HCT116 (cell line): ENCODE data around the gene SCN2B. TPM values are rescaled to one million over a fixed set of nuclear protein-coding genes. Genes with fewer than 3 reads are reported as not detected.

Experiments
- ATAC-seq: fragments of 200-7000 bp; cut with Tn5 transposase; 2 replicates; pipeline ENCODE4 v1.9.1; 2020; ENCODE audit warnings: mild to moderate bottlenecking, moderate library complexity
- BruUV-seq: library from RNA; stranded (reverse); fragments of 400-500 nt; replicated peaks from 2 replicates; lab custom pipeline; 2021; lab: Mats Ljungman, UMichigan
- CTCF ChIA-PET: fragments of 300-600 bp; sonication (Branson Sonifier 250); formaldehyde crosslinking; loops from one replicate; lab custom pipeline; 2021; ENCODE audit warnings: antibody characterized with exemption; lab: Charles Lee
- POLR2A ChIA-PET: fragments of 300-600, 350-600 bp; sonication (Branson Sonifier 250); formaldehyde crosslinking; loops from one replicate; lab custom pipeline; 2021; ENCODE audit warnings: antibody characterized with exemption; lab: Charles Lee
- RAD21 ChIA-PET, 2 experiments: fragments of 300-600 bp; sonication (Branson Sonifier 250); formaldehyde crosslinking; loops; one replicate each; lab custom pipeline; 2023; ENCODE audit warnings: low total read pairs in 2 of 2; ENCODE audit not compliant: uncharacterized antibody in 2 of 2, unreplicated experiment in 2 of 2, low non-redundant PET in 1 of 2; lab: Charles Lee
- DNase-seq: peaks from one replicate; pipeline ENCODE4 v3.0.0-alpha.2; 2010; ENCODE audit warnings: low read depth, low spot score
- H2AFZ ChIP-seq: fragments of 200-600 bp; shearing (Covaris generic), sonication (generic); 2 replicates; pipeline ENCODE4 v1.6.1; 2017; ENCODE audit warnings: low read depth, mixed run types, mixed read lengths, antibody characterized with exemption, low read length; ENCODE audit not compliant: poor library complexity, severe bottlenecking
- H3K27ac ChIP-seq: 2 replicates; pipeline ENCODE4 v1.5.1; 2012; ENCODE audit warnings: low read depth, low read length
- H3K27me3 ChIP-seq: fragments of 200-600 bp; sonication (generic); 2 replicates; pipeline ENCODE4 v1.6.1; 2016; ENCODE audit warnings: mixed run types, low read length, mixed read lengths; ENCODE audit not compliant: insufficient read depth
- H3K36me3 ChIP-seq, 2 experiments: fragments of 200-500 bp in 1 of 2; fragments of 200-600 bp in 1 of 2; sonication (Bioruptor generic) in 1 of 2; sonication (generic) in 1 of 2; 2 replicates each; pipeline versions ENCODE4 v1.5.1 to v1.6.1; 2014 to 2016; ENCODE audit warnings: low read length in 2 of 2, inconsistent platforms in 1 of 2, mixed read lengths in 1 of 2, mixed run types in 1 of 2; ENCODE audit not compliant: insufficient read depth in 2 of 2, control insufficient read depth in 1 of 2
- H3K4me1 ChIP-seq, 2 experiments: fragments of 200-600 bp in 1 of 2; sonication (generic) in 1 of 2; 2 replicates each; pipeline versions ENCODE4 v1.5.1 to v1.6.1; 2012 to 2017; ENCODE audit warnings: low read length in 2 of 2, inconsistent platforms in 1 of 2, mild to moderate bottlenecking in 1 of 2, mixed read lengths in 1 of 2, mixed run types in 1 of 2, moderate library complexity in 1 of 2; ENCODE audit not compliant: insufficient read depth in 2 of 2, control insufficient read depth in 1 of 2
- H3K4me2 ChIP-seq: fragments of 200-600 bp; sonication (generic); 2 replicates; pipeline ENCODE4 v1.6.1; 2017; ENCODE audit warnings: mixed run types, low read length, mixed read lengths
- H3K4me3 ChIP-seq, 2 experiments: fragments of 200-600 bp in 1 of 2; sonication (generic) in 1 of 2; replicated peaks in 1 of 2; 2 replicates each; pipeline ENCODE4 v1.5.1; 2011 to 2016; ENCODE audit warnings: low read length in 2 of 2, control low read depth in 1 of 2, low read depth in 1 of 2, mild to moderate bottlenecking in 1 of 2, mixed read lengths in 1 of 2, mixed run types in 1 of 2
- H3K79me2 ChIP-seq: fragments of 200-600 bp; sonication (generic); 2 replicates; pipeline ENCODE4 v1.6.1; 2017; ENCODE audit warnings: mild to moderate bottlenecking, mixed run types, low read length, moderate library complexity, mixed read lengths; ENCODE audit not compliant: insufficient read depth
- H3K9ac ChIP-seq: fragments of 200-600 bp; sonication (generic); 2 replicates; pipeline ENCODE4 v1.6.1; 2016; ENCODE audit warnings: low read length, mixed read lengths
- H3K9me2 ChIP-seq: fragments of 200-600 bp; sonication (generic), shearing (Covaris generic); 2 replicates; pipeline ENCODE4 v1.6.1; 2017; ENCODE audit warnings: mixed run types, mild to moderate bottlenecking, moderate library complexity; ENCODE audit not compliant: insufficient read depth
- H3K9me3 ChIP-seq, 2 experiments: fragments of 200-500 bp in 1 of 2; fragments of 200-600 bp in 1 of 2; sonication (Bioruptor generic) in 1 of 2; sonication (generic) in 1 of 2; 2 replicates each; pipeline ENCODE4 v1.6.1; 2014 to 2017; ENCODE audit warnings: low read length in 2 of 2, mixed read lengths in 2 of 2, inconsistent platforms in 1 of 2, low read depth in 1 of 2, mild to moderate bottlenecking in 1 of 2, mixed run types in 1 of 2, moderate library complexity in 1 of 2; ENCODE audit not compliant: control insufficient read depth in 1 of 2, insufficient read depth in 1 of 2
- H4K20me1 ChIP-seq: fragments of 200-600 bp; sonication (generic), shearing (Covaris generic); 2 replicates; pipeline ENCODE4 v1.6.1; 2017; ENCODE audit warnings: mixed run types, mild to moderate bottlenecking, moderate library complexity; ENCODE audit not compliant: insufficient read depth
- CBX3 ChIP-seq: IDR thresholded peaks from 2 replicates; pipeline ENCODE4 v1.6.1; 2012; ENCODE audit warnings: low read depth
- CEBPB ChIP-seq: IDR thresholded peaks from 2 replicates; pipeline ENCODE4 v1.6.1; 2012; ENCODE audit warnings: low read depth
- EGR1 ChIP-seq: IDR thresholded peaks from 2 replicates; pipeline ENCODE4 v1.6.1; 2012; ENCODE audit warnings: low read depth
- ELF1 ChIP-seq: IDR thresholded peaks from 2 replicates; pipeline ENCODE4 v1.6.1; 2012; ENCODE audit warnings: low read depth, borderline replicate concordance
- EZH2phosphoT487 ChIP-seq: fragments of 200-600 bp; IDR thresholded peaks from 2 replicates; pipeline ENCODE4 v1.6.1; 2018; ENCODE audit warnings: antibody characterized with exemption, borderline replicate concordance
- JUND ChIP-seq: IDR thresholded peaks from 2 replicates; pipeline ENCODE4 v1.6.1; 2012
- POLR2A ChIP-seq: IDR thresholded peaks from 2 replicates; pipeline ENCODE4 v1.7.0; 2011; ENCODE audit warnings: borderline replicate concordance; ENCODE audit not compliant: insufficient read depth, insufficient read length; ENCODE audit errors: extremely low read depth
- POLR2AphosphoS5 ChIP-seq: IDR thresholded peaks from 2 replicates; pipeline ENCODE4 v1.6.1; 2011; ENCODE audit warnings: mild to moderate bottlenecking, low read depth, low read length, moderate library complexity
- SIN3A ChIP-seq: IDR thresholded peaks from 2 replicates; pipeline ENCODE4 v1.6.1; 2012; ENCODE audit warnings: low read depth
- SRF ChIP-seq: IDR thresholded peaks from 2 replicates; pipeline ENCODE4 v1.6.1; 2012; ENCODE audit warnings: low read depth
- TCF7L2 ChIP-seq: IDR thresholded peaks from 2 replicates; pipeline ENCODE4 v1.7.0; 2011; ENCODE audit warnings: borderline replicate concordance, inconsistent platforms; ENCODE audit not compliant: insufficient read depth, insufficient read length; ENCODE audit errors: extremely low read depth
- ZBTB33 ChIP-seq: IDR thresholded peaks from 2 replicates; pipeline ENCODE4 v1.6.1; 2011; ENCODE audit warnings: mild to moderate bottlenecking, low read length, moderate library complexity; ENCODE audit not compliant: insufficient replicate concordance; ENCODE audit errors: extremely low read depth
- ZFX ChIP-seq: fragments of 450-650 bp; IDR thresholded peaks from 2 replicates; pipeline ENCODE4 v1.6.1; 2017
- ZNF274 ChIP-seq: fragments of 200-500 bp; sonication (Bioruptor generic); IDR thresholded peaks from 2 replicates; pipeline ENCODE4 v1.6.1; 2014; ENCODE audit warnings: mild to moderate bottlenecking, low read depth, low read length, inconsistent platforms
- intact Hi-C: fragments of 100-400 bp; cut with micrococcal nuclease; formaldehyde crosslinking; loops from 2 replicates; pipeline ENCODE4 v1.10.0; 2022
- total RNA-seq: library from RNA; stranded (reverse); gene quantifications from one replicate; pipeline ENCODE4 v1.2.1, GENCODE V29; 2021; ENCODE audit not compliant: unreplicated experiment
- TF ChIP-seq, protein P1 (sequence below): IDR thresholded peaks from 2 replicates; pipeline ENCODE4 v1.6.1; 2012; ENCODE audit warnings: low read depth
- TF ChIP-seq, protein P2 (sequence below): IDR thresholded peaks from 2 replicates; pipeline ENCODE4 v1.6.1; 2012
- TF ChIP-seq, protein P3 (sequence below), 3 experiments: fragments of 200-600 bp in 1 of 3; sonication (generic) in 1 of 3; IDR thresholded peaks in 2 of 3; conservative IDR thresholded peaks in 1 of 3; 2 replicates each; pipeline ENCODE4 v1.5.1; 2012 to 2017; ENCODE audit warnings: low read depth in 2 of 3, low read length in 2 of 3, antibody characterized with exemption in 1 of 3, borderline replicate concordance in 1 of 3, control low read depth in 1 of 3, mild to moderate bottlenecking in 1 of 3, mixed read lengths in 1 of 3, mixed run types in 1 of 3, moderate library complexity in 1 of 3; ENCODE audit not compliant: insufficient read depth in 1 of 3
- TF ChIP-seq, protein P4 (sequence below): IDR thresholded peaks from 2 replicates; pipeline ENCODE4 v1.6.1; 2012

Gene SCN2B
- total RNA-seq, 1 experiment from 2014 or later: not detected

DNA sequence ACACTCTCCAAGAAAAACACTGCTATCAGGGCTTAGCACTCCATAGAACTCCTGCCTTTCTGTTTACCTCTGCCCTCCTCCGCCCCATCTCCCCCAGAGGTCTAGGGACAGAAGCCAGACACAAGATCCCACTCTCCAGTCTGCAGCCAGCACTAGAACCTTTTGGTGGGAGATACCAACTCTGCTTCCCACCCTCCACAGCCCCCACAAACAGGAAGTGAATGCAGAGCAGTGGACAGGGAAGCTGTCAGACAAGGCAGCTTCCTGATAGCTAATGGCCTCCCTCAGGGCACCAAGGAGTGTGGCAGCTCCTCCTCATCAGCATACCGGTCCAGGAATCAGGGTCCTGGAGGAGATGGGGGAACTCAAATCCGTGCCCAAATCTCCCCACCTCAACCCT, 28.9 kb downstream of the SCN2B start:
- no TSS peak for BruUV-seq
- H3K4me2 ChIP-seq: no peak overlapping the region
- H3K27ac ChIP-seq: no peak overlapping the region
- H3K9me3 ChIP-seq: no peaks in the 10 kb centered on the region
- no peak for DNase-seq
- no peaks in the 10 kb centered on the region for H3K36me3 ChIP-seq
- H3K4me1 ChIP-seq: peaks cover 0 to 13% of the 10 kb centered on the region in 2 experiments; a peak in 2 of 4 replicates
- no peak for ATAC-seq
- H3K9ac ChIP-seq: no peak overlapping the region
- CTCF ChIA-PET: interaction anchor here (1.6 to 3.0 kb wide), 2 partner anchors 9 to 24 kb away, joined by 6 to 14 read pairs; no protein-coding TSS in a partner anchor
- no peak overlapping the region for H2AFZ ChIP-seq
- intact Hi-C loops: loop anchor here (5.0 kb wide), 1 partner anchor 465 kb away; no protein-coding TSS in a partner anchor
- no peaks in the 10 kb centered on the region for H3K79me2 ChIP-seq
- POLR2A ChIA-PET: interaction anchor here (0.6 to 1.3 kb wide), 2 partner anchors 9 to 343 kb away, joined by 3 to 4 read pairs; no protein-coding TSS in a partner anchor
- no peaks in the 10 kb centered on the region for H3K27me3 ChIP-seq
- RAD21 ChIA-PET: no interaction called here
- TF ChIP-seq ELF1 (no peak), SRF (no peak), TCF7L2 (no peak), JUND (no peak), POLR2AphosphoS5 (no peak), SIN3A (no peak), CEBPB (no peak), CBX3 (no peak), EGR1 (no peak), POLR2A (no peak), ZBTB33 (no peak), ZNF274 (no peak), ZFX (no peak), EZH2phosphoT487 (no peak)
- TF ChIP-seq, protein P1, sequence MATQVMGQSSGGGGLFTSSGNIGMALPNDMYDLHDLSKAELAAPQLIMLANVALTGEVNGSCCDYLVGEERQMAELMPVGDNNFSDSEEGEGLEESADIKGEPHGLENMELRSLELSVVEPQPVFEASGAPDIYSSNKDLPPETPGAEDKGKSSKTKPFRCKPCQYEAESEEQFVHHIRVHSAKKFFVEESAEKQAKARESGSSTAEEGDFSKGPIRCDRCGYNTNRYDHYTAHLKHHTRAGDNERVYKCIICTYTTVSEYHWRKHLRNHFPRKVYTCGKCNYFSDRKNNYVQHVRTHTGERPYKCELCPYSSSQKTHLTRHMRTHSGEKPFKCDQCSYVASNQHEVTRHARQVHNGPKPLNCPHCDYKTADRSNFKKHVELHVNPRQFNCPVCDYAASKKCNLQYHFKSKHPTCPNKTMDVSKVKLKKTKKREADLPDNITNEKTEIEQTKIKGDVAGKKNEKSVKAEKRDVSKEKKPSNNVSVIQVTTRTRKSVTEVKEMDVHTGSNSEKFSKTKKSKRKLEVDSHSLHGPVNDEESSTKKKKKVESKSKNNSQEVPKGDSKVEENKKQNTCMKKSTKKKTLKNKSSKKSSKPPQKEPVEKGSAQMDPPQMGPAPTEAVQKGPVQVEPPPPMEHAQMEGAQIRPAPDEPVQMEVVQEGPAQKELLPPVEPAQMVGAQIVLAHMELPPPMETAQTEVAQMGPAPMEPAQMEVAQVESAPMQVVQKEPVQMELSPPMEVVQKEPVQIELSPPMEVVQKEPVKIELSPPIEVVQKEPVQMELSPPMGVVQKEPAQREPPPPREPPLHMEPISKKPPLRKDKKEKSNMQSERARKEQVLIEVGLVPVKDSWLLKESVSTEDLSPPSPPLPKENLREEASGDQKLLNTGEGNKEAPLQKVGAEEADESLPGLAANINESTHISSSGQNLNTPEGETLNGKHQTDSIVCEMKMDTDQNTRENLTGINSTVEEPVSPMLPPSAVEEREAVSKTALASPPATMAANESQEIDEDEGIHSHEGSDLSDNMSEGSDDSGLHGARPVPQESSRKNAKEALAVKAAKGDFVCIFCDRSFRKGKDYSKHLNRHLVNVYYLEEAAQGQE: no peak
- TF ChIP-seq, protein P2, sequence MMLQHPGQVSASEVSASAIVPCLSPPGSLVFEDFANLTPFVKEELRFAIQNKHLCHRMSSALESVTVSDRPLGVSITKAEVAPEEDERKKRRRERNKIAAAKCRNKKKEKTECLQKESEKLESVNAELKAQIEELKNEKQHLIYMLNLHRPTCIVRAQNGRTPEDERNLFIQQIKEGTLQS: no peak
- TF ChIP-seq, protein P3, sequence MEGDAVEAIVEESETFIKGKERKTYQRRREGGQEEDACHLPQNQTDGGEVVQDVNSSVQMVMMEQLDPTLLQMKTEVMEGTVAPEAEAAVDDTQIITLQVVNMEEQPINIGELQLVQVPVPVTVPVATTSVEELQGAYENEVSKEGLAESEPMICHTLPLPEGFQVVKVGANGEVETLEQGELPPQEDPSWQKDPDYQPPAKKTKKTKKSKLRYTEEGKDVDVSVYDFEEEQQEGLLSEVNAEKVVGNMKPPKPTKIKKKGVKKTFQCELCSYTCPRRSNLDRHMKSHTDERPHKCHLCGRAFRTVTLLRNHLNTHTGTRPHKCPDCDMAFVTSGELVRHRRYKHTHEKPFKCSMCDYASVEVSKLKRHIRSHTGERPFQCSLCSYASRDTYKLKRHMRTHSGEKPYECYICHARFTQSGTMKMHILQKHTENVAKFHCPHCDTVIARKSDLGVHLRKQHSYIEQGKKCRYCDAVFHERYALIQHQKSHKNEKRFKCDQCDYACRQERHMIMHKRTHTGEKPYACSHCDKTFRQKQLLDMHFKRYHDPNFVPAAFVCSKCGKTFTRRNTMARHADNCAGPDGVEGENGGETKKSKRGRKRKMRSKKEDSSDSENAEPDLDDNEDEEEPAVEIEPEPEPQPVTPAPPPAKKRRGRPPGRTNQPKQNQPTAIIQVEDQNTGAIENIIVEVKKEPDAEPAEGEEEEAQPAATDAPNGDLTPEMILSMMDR (IDR thresholded peaks at IDR 0.05 in 2 of 3, conservative IDR thresholded peaks at IDR 0.05 in 1 of 3; ENCODE audit: borderline replicate concordance in 1 of 3, insufficient read depth in 1 of 3, low read depth in 2 of 3, low read length in 2 of 3): no peak
- TF ChIP-seq, protein P4, sequence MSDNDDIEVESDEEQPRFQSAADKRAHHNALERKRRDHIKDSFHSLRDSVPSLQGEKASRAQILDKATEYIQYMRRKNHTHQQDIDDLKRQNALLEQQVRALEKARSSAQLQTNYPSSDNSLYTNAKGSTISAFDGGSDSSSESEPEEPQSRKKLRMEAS: no peak
- TF ChIP-seq, all 23 proteins: peak for 0
- Histone ChIP-seq H3K9me2 (no peaks in the 10 kb centered on the region), H3K4me3 (no peak overlapping the region), H4K20me1 (no peaks in the 10 kb centered on the region)
